Measurements from ENCODE around the gene ATP1A2. TPM values are rescaled to one million over a fixed set of nuclear protein-coding genes. Genes with fewer than 3 reads are reported as not detected.
A peak's percentile ranks its signal among the peaks of the same experiment; 100 is the strongest.

Gene ATP1A2
- total RNA-seq, 1 donor from 2014 or later: 0.76 TPM

DNA sequence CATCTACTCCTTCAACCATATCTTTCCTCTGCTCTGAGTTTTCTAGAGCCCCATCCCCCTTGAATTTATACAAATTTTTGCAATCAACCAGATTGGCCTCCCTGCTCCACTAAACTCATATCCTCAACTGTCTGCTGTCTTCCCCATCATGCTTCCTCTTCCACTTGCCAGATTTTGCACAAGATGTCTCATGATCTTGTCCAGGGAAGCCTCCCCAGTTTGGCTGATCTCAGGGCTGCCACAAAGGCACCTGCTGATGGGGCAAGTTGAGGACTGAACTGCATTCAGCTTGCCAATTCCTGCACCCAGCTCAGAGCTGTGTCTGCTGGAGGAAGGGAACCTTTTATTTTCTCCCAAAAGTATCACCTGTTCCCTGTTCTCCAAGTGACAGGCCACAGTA lies 38.1 kb upstream of the ATP1A2 start:
- Mint-ChIP-seq H3K9me3 (no peaks in the 10 kb centered on the region), H3K4me1 (no peaks in the 10 kb centered on the region), H3K4me3 (no peak overlapping the region), H3K27me3 (ENCODE audit: low read depth) (peaks cover 76% of the 10 kb centered on the region), H3K27ac (no peak overlapping the region), H3K36me3 (no peaks in the 10 kb centered on the region)
- DNase-seq (ENCODE audit: low spot score in 2 of 2, unreplicated experiment in 2 of 2): no peak
- TF ChIP-seq, protein P1, sequence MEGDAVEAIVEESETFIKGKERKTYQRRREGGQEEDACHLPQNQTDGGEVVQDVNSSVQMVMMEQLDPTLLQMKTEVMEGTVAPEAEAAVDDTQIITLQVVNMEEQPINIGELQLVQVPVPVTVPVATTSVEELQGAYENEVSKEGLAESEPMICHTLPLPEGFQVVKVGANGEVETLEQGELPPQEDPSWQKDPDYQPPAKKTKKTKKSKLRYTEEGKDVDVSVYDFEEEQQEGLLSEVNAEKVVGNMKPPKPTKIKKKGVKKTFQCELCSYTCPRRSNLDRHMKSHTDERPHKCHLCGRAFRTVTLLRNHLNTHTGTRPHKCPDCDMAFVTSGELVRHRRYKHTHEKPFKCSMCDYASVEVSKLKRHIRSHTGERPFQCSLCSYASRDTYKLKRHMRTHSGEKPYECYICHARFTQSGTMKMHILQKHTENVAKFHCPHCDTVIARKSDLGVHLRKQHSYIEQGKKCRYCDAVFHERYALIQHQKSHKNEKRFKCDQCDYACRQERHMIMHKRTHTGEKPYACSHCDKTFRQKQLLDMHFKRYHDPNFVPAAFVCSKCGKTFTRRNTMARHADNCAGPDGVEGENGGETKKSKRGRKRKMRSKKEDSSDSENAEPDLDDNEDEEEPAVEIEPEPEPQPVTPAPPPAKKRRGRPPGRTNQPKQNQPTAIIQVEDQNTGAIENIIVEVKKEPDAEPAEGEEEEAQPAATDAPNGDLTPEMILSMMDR (IDR thresholded peaks at IDR 0.05; ENCODE audit: unreplicated experiment): no peak

DNA sequence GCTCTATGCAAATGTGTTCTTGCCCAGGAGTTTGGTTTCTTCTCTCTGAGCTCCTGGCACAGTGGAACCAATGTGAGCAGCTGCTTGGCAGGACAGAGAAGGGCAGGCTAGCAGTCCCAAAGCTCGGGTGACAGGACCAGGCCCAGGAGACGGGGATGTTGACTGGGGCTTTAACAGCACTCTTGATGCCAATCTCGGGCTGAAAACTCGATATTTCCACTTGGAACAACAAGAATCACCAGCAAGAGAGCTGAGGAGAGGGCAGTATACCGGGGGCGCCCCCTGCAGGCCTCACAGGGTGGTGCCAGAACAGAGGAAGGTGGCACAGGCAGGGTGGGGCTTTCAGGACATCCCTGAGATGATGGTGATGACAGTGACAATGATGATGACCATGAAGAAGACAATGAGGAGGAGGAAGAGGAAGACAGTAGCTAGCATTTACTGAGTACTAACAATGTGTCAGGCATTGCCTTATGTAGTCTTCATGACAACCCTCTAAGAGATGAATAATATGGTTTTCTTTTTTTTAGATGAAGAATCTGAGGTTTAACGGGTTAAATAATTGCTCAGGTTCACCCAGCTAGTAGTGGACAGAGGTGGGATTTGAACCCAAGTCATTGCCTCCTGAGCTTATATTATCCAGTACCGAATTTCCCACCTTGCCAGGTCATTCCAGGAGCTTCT lies 36.9 kb upstream of the ATP1A2 start:
- Mint-ChIP-seq H3K36me3 (no peaks in the 10 kb centered on the region), H3K4me3 (no peak overlapping the region), H3K9me3 (no peaks in the 10 kb centered on the region), H3K27ac (no peak overlapping the region), H3K27me3 (ENCODE audit: low read depth) (peaks cover 79% of the 10 kb centered on the region), H3K4me1 (no peaks in the 10 kb centered on the region)
- TF ChIP-seq, protein P1 (IDR thresholded peaks at IDR 0.05; ENCODE audit: unreplicated experiment): peak; percentile 51
- DNase-seq (ENCODE audit: low spot score in 2 of 2, unreplicated experiment in 2 of 2): no peak

DNA sequence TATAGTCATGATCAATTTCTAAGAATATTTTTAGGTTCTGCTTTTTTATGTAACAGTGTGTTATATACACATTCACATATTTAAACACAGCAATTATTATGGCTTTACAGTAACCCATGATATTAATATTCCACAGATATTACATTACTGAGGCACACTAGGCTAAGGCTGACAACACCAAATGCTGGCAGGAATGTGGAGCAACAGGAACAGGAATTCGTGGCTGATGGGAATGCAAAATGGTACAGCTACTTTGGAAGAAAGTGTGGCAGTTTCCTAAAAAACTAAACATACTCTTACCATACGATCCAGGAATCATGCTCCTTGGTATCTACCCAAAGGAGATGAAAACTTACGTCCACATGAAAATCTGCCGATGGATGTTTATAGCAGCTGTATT lies 36.1 kb upstream of the ATP1A2 start:
- no peak for DNase-seq (ENCODE audit: low spot score in 2 of 2, unreplicated experiment in 2 of 2)
- TF ChIP-seq, protein P1 (IDR thresholded peaks at IDR 0.05; ENCODE audit: unreplicated experiment): no peak
- Mint-ChIP-seq H3K27me3 (ENCODE audit: low read depth) (peaks cover 82% of the 10 kb centered on the region), H3K36me3 (no peaks in the 10 kb centered on the region), H3K4me1 (no peaks in the 10 kb centered on the region), H3K4me3 (no peak overlapping the region), H3K9me3 (no peaks in the 10 kb centered on the region), H3K27ac (no peak overlapping the region)

DNA sequence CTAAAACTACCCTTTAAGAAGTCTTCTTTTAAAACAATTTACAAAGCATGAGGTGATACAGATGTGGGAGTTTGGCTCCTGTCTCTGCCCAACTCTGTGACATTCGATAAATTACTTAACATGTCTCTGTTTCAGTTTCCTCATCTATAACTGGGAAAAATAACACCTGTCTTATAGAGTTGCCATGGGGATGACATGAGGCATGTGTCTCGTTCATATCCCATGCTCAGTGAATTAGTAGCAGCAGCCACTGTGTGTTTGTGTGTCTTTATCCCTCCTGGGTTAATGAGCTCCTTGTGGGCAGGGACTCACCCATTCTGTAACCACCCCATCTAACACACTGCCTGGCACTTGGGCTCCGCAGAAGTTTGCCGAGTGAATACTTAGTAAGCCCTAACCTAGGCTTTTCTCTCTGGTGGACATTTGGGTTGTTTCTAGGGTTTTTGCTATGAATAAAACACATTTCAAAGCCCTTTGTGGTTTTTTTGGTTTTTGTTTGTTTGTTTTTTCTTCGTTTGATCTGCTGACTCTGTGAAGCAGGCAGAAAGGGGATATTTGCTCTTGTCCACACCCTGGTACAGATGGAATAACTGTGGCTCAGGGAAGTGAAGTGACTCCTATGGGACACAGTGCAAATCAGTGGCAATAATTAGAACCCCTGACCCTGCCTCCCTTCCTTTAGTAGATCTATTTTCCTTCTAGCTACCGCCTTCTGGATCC lies 35.0 kb upstream of the ATP1A2 start:
- TF ChIP-seq, protein P1 (IDR thresholded peaks at IDR 0.05; ENCODE audit: unreplicated experiment): no peak
- no peaks in the 10 kb centered on the region for H3K36me3 Mint-ChIP-seq
- peaks cover 79% of the 10 kb centered on the region for H3K27me3 Mint-ChIP-seq (ENCODE audit: low read depth)
- H3K4me1 Mint-ChIP-seq: no peaks in the 10 kb centered on the region
- H3K4me3 Mint-ChIP-seq: no peak overlapping the region
- no peak overlapping the region for H3K27ac Mint-ChIP-seq
- DNase-seq (ENCODE audit: low spot score in 2 of 2, unreplicated experiment in 2 of 2): no peak
- H3K9me3 Mint-ChIP-seq: no peaks in the 10 kb centered on the region

DNA sequence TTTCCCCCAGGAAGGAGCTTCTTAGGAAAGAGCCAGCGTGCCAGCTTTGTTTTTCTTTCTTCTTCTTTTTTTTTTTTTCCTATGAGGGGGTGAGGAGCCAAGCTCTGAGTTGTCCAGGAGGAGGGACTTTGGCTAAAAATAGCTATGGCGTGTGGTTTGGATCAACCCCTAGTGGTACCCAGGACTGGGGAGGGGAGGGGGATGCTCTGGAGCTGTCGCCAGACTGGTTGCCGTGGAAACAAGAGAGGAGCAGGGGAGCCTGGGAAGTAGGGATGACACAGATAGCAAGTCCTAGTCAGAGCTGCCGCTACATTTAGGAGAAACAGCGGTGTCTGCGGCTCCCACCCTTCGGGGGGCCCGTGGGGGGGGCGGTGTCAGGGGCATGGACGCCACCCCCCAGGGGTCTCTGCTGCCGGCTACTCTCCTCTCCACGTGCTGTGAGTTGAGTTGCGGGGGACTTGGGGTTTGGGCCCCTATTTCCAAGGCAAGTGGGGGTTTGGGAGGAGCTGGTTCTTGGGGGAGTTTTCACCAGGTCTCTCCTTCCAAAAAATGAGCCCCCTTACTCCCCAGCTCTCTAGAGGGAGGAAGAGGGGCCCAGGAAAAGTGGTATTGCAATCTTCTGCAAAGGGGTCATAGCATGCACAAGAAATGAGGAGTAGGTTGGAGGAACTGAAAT lies 34.2 kb upstream of the ATP1A2 start, which contains the start of gene KCNJ9:
KCNJ9 (plus strand) TSS at position 278 of the 676 bp plus-strand sequence. CDS start 2,493 bp downstream, outside the sequence.
- no peak within 1 kb of the TSS for H3K27ac Mint-ChIP-seq
- H3K27me3 Mint-ChIP-seq (ENCODE audit: low read depth): peaks cover 80% of the 10 kb centered on the region
- H3K36me3 Mint-ChIP-seq: no peaks in the 10 kb centered on the region
- H3K9me3 Mint-ChIP-seq: no peaks in the 10 kb centered on the region
- TF ChIP-seq, protein P1 (IDR thresholded peaks at IDR 0.05; ENCODE audit: unreplicated experiment): no peak
- no peaks in the 10 kb centered on the region for H3K4me1 Mint-ChIP-seq
- no peak for DNase-seq (ENCODE audit: low spot score in 2 of 2, unreplicated experiment in 2 of 2)
- no peak within 1 kb of the TSS for H3K4me3 Mint-ChIP-seq

Data from mesothelial cell of epicardium (in vitro differentiated cells).